GM23338 (cell line): ENCODE results near the gene NSG1. TPM values are rescaled to one million over a fixed set of nuclear protein-coding genes. Genes with fewer than 3 reads are reported as not detected.
A peak's percentile ranks its signal among the peaks of the same experiment; 100 is the strongest.

Source experiments
- ATAC-seq: fragments of 200-7000 bp; cut with Tn5 transposase; 3 replicates; pipeline ENCODE4 v1.9.1; 2020
- DNase-seq: peaks from one replicate; pipeline ENCODE4 v3.0.0-alpha.2; 2015; ENCODE audit warnings: low spot score
- H2AFZ ChIP-seq: fragments of 200-600 bp; sonication (generic); 2 replicates; pipeline ENCODE4 v1.8.0; 2016; ENCODE audit warnings: antibody characterized with exemption, mild to moderate bottlenecking, moderate library complexity
- H3F3A ChIP-seq: fragments of 200-600 bp; sonication (generic); replicated peaks from 2 replicates; pipeline ENCODE4 v1.8.0; 2017; ENCODE audit warnings: antibody characterized with exemption, mixed run types, low read depth
- H3K27ac ChIP-seq: fragments of 200-600 bp; sonication (generic); 2 replicates; pipeline ENCODE4 v1.6.1; 2016; ENCODE audit warnings: low read depth
- H3K27me3 ChIP-seq: fragments of 200-600 bp; sonication (generic); 2 replicates; pipeline ENCODE4 v1.8.0; 2016; ENCODE audit warnings: mild to moderate bottlenecking, mixed run types, moderate library complexity; ENCODE audit not compliant: insufficient read depth
- H3K36me3 ChIP-seq: fragments of 200-600 bp; sonication (generic); 2 replicates; pipeline ENCODE4 v1.8.0; 2016; ENCODE audit warnings: mild to moderate bottlenecking; ENCODE audit not compliant: insufficient read depth
- H3K4me1 ChIP-seq: fragments of 200-600 bp; sonication (generic); 2 replicates; pipeline ENCODE4 v1.8.0; 2016; ENCODE audit warnings: mild to moderate bottlenecking, moderate library complexity; ENCODE audit not compliant: insufficient read depth
- H3K4me2 ChIP-seq: fragments of 200-600 bp; sonication (generic); 2 replicates; pipeline ENCODE4 v1.7.1; 2017; ENCODE audit warnings: mixed run types
- H3K4me3 ChIP-seq: fragments of 200-600 bp; sonication (generic); 2 replicates; pipeline ENCODE4 v1.6.1; 2016; ENCODE audit warnings: mixed run types
- H3K79me2 ChIP-seq: fragments of 200-600 bp; sonication (generic); replicated peaks from 2 replicates; pipeline ENCODE4 v1.8.0; 2017; ENCODE audit warnings: mild to moderate bottlenecking; ENCODE audit not compliant: insufficient read depth
- H3K9me2 ChIP-seq: fragments of 200-600 bp; sonication (generic); 2 replicates; pipeline ENCODE4 v1.8.0; 2017; ENCODE audit not compliant: insufficient read depth
- H4K20me1 ChIP-seq: fragments of 200-600 bp; sonication (generic); replicated peaks from 2 replicates; pipeline ENCODE4 v1.8.0; 2017; ENCODE audit warnings: mild to moderate bottlenecking; ENCODE audit not compliant: insufficient read depth
- H3K27ac Mint-ChIP-seq: 2 replicates; pipeline ENCODE4 v1.8.0; 2020; ENCODE audit warnings: inconsistent platforms, mild to moderate bottlenecking, moderate library complexity, mixed read lengths
- H3K27me3 Mint-ChIP-seq: 3 replicates; pipeline ENCODE4 v1.8.0; 2022; ENCODE audit warnings: low read depth, mild to moderate bottlenecking, moderate library complexity, mixed read lengths, inconsistent platforms; ENCODE audit not compliant: insufficient read depth, poor library complexity
- H3K36me3 Mint-ChIP-seq: 3 replicates; pipeline ENCODE4 v1.8.0; 2021; ENCODE audit warnings: low read depth, mild to moderate bottlenecking, inconsistent platforms, moderate library complexity, mixed read lengths
- H3K4me1 Mint-ChIP-seq: 3 replicates; pipeline ENCODE4 v1.8.0; 2020; ENCODE audit warnings: mild to moderate bottlenecking, inconsistent platforms, mixed read lengths
- H3K4me3 Mint-ChIP-seq: 3 replicates; pipeline ENCODE4 v1.8.0; 2021; ENCODE audit warnings: moderate library complexity, mild to moderate bottlenecking, inconsistent platforms, mixed read lengths
- H3K9me3 Mint-ChIP-seq: 3 replicates; pipeline ENCODE4 v1.8.0; 2020; ENCODE audit warnings: moderate library complexity, mild to moderate bottlenecking, inconsistent platforms, mixed read lengths
- CREB1 ChIP-seq: fragments of 250-450 bp; sonication (Bioruptor Pico); IDR thresholded peaks from 2 replicates; pipeline ENCODE4 v1.5.0; 2020; ENCODE audit warnings: low read depth, mild to moderate bottlenecking, moderate library complexity
- EZH2 ChIP-seq: fragments of 200-600 bp; sonication (generic); IDR thresholded peaks from one replicate; pipeline ENCODE4 v1.8.0; 2017; ENCODE audit warnings: antibody characterized with exemption, mild to moderate bottlenecking, low read depth; ENCODE audit not compliant: unreplicated experiment
- JUNB ChIP-seq: IDR thresholded peaks from one replicate; pipeline ENCODE4 v1.6.1; 2016; ENCODE audit warnings: antibody characterized with exemption; ENCODE audit not compliant: unreplicated experiment
- POLR2AphosphoS5 ChIP-seq: IDR thresholded peaks from 2 replicates; pipeline ENCODE4 v1.6.1; 2016; ENCODE audit warnings: antibody characterized with exemption, low read depth
- STAT1 ChIP-seq: IDR thresholded peaks from one replicate; pipeline ENCODE4 v1.6.1; 2016; ENCODE audit warnings: antibody characterized with exemption; ENCODE audit not compliant: unreplicated experiment
- ZNF114 ChIP-seq: fragments of 250-450 bp; sonication (Bioruptor Pico); IDR thresholded peaks from 2 replicates; pipeline ENCODE4 v1.5.0; 2020; ENCODE audit warnings: mild to moderate bottlenecking, moderate library complexity
- polyA plus RNA-seq: library from polyadenylated mRNA; unstranded; fragments of >200 nt; fragmentation: Nextera tagmentation; extraction: Ambion mirVana; gene quantifications from 2 replicates; pipeline ENCODE4 v1.2.1, GENCODE V29; 2016
- total RNA-seq: library from RNA; depleted of rRNA; stranded (reverse); fragments of >200 nt; shearing (Covaris generic); gene quantifications from 2 replicates; pipeline ENCODE4 v1.2.3, GENCODE V29; 2014
- TF ChIP-seq, protein P1 (sequence below): IDR thresholded peaks from one replicate; pipeline ENCODE4 v1.6.1; 2018; ENCODE audit warnings: antibody characterized with exemption; ENCODE audit not compliant: unreplicated experiment
- TF ChIP-seq, protein P2 (sequence below): IDR thresholded peaks from 2 replicates; pipeline ENCODE4 v1.6.1; 2016; ENCODE audit warnings: antibody characterized with exemption
- TF ChIP-seq, protein P3 (sequence below), 2 experiments: fragments of 200-600 bp in 1 of 2; sonication (generic) in 1 of 2; conservative IDR thresholded peaks; 2 replicates each; pipeline versions ENCODE4 v1.5.1 to v1.6.1; 2016 to 2017; ENCODE audit warnings: antibody characterized with exemption in 2 of 2, low read depth in 2 of 2, mild to moderate bottlenecking in 2 of 2, moderate library complexity in 1 of 2

NSG1 gene
- total and polyA plus RNA-seq, 2 experiments from 2014 or later = 17.4 to 34.5 TPM

DNA sequence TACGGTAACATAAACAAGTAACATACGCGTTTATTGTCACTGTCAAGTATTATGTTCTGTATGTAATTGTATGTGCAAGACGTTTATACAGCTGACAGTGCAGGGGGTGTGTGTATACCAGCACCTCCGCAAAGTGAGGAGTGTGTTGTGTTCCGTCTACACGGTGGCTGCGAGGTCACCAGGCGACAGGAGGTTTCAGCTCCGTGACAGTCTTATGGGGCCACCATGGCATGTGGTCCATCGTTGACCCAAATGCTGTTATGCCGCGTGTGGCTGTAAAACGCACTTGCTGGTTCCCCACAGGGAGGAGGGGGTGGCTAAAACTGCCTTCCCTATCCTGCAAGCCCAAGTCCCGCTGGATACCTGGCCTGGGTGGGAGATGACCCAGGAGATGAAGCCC is 25.0 kb downstream of the NSG1 start (continued):
- TF ChIP-seq, protein P1, sequence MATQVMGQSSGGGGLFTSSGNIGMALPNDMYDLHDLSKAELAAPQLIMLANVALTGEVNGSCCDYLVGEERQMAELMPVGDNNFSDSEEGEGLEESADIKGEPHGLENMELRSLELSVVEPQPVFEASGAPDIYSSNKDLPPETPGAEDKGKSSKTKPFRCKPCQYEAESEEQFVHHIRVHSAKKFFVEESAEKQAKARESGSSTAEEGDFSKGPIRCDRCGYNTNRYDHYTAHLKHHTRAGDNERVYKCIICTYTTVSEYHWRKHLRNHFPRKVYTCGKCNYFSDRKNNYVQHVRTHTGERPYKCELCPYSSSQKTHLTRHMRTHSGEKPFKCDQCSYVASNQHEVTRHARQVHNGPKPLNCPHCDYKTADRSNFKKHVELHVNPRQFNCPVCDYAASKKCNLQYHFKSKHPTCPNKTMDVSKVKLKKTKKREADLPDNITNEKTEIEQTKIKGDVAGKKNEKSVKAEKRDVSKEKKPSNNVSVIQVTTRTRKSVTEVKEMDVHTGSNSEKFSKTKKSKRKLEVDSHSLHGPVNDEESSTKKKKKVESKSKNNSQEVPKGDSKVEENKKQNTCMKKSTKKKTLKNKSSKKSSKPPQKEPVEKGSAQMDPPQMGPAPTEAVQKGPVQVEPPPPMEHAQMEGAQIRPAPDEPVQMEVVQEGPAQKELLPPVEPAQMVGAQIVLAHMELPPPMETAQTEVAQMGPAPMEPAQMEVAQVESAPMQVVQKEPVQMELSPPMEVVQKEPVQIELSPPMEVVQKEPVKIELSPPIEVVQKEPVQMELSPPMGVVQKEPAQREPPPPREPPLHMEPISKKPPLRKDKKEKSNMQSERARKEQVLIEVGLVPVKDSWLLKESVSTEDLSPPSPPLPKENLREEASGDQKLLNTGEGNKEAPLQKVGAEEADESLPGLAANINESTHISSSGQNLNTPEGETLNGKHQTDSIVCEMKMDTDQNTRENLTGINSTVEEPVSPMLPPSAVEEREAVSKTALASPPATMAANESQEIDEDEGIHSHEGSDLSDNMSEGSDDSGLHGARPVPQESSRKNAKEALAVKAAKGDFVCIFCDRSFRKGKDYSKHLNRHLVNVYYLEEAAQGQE = no peak
- TF ChIP-seq JUNB = no peak
- TF ChIP-seq, protein P2, sequence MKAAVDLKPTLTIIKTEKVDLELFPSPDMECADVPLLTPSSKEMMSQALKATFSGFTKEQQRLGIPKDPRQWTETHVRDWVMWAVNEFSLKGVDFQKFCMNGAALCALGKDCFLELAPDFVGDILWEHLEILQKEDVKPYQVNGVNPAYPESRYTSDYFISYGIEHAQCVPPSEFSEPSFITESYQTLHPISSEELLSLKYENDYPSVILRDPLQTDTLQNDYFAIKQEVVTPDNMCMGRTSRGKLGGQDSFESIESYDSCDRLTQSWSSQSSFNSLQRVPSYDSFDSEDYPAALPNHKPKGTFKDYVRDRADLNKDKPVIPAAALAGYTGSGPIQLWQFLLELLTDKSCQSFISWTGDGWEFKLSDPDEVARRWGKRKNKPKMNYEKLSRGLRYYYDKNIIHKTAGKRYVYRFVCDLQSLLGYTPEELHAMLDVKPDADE = no peak
- TF ChIP-seq POLR2AphosphoS5 = no peak
- no peak for TF ChIP-seq STAT1
- TF ChIP-seq ZNF114 (CRISPR knock-in tag) = no peak
- TF ChIP-seq, protein P3, sequence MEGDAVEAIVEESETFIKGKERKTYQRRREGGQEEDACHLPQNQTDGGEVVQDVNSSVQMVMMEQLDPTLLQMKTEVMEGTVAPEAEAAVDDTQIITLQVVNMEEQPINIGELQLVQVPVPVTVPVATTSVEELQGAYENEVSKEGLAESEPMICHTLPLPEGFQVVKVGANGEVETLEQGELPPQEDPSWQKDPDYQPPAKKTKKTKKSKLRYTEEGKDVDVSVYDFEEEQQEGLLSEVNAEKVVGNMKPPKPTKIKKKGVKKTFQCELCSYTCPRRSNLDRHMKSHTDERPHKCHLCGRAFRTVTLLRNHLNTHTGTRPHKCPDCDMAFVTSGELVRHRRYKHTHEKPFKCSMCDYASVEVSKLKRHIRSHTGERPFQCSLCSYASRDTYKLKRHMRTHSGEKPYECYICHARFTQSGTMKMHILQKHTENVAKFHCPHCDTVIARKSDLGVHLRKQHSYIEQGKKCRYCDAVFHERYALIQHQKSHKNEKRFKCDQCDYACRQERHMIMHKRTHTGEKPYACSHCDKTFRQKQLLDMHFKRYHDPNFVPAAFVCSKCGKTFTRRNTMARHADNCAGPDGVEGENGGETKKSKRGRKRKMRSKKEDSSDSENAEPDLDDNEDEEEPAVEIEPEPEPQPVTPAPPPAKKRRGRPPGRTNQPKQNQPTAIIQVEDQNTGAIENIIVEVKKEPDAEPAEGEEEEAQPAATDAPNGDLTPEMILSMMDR (conservative IDR thresholded peaks at IDR 0.05; ENCODE audit: low read depth in 2 of 2) = no peak
- no peak for TF ChIP-seq EZH2
- TF ChIP-seq CREB1 (CRISPR knock-in tag) = no peak

DNA sequence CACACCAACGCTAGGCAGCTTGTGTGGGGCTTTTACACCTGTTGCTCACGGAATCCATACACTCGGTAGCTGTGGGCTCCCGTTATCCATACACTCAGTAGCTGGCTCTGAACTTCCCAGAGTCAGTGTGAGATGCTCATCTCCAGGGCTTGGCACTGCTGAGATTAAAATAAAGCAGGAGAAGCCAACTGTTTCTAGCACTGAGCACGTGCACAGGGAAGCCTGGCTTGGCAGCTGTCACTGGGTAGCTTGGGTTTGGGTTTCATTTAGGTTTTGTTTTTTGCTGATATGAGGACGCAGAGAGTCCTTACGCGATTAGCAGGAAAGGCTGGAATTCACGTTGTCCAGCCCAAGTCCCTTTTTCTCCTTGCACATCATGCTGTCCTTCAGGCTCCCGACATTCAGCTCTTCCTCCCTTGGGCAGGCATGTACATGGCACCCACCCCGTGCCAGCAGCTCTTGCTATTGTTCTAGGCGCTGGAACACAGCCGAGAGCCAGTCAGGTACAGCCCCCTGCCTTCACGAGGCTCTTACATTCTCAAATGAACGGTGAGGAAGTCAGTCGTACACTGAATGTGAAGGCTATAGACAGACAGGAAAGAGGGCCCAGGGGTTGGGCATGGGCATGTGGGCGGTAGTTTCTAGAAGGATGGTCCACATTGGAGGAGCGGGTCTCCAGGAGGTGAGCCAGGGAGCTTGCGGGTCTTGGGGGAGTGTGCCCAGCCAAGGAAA is 25.9 kb downstream of the NSG1 start:
- no peak for DNase-seq
- ATAC-seq = no peak
- no peak overlapping the region for H2AFZ ChIP-seq
- Mint-ChIP-seq H3K27ac (peak overlapping the region; percentile 5; the same call in 1 of the 2 replicates), H3K4me1 (peaks cover 9% of the 10 kb centered on the region; the same call in 2 of the 3 replicates), H3K9me3 (peaks cover 2% of the 10 kb centered on the region; the same call in 2 of the 3 replicates), H3K36me3 (peaks cover 28% of the 10 kb centered on the region), H3K27me3 (peaks cover 7% of the 10 kb centered on the region), H3K4me3 (no peak overlapping the region)
- H3K4me3 ChIP-seq = no peak overlapping the region
- no peaks in the 10 kb centered on the region for H3K4me1 ChIP-seq
- no peaks in the 10 kb centered on the region for H3F3A ChIP-seq
- no peaks in the 10 kb centered on the region for H3K9me2 ChIP-seq
- no peaks in the 10 kb centered on the region for H3K79me2 ChIP-seq
- no peaks in the 10 kb centered on the region for H4K20me1 ChIP-seq
- H3K4me2 ChIP-seq = no peak overlapping the region
- no peak overlapping the region for H3K27ac ChIP-seq
- H3K27me3 ChIP-seq = no peaks in the 10 kb centered on the region
- H3K36me3 ChIP-seq = no peaks in the 10 kb centered on the region
- TF ChIP-seq, protein P3 (conservative IDR thresholded peaks at IDR 0.05; ENCODE audit: low read depth in 2 of 2) = no peak
- TF ChIP-seq, protein P2 = no peak
- TF ChIP-seq CREB1 (CRISPR knock-in tag) (no peak), STAT1 (no peak)
